GM18519 (cell line): ENCODE results near the gene MUC6.

Experiments used
- ATAC-seq: cut with Tn5 transposase; IDR thresholded peaks from one replicate; pipeline ENCODE4 v1.9.1; 2021; ENCODE audit warnings: mild to moderate bottlenecking, moderate library complexity; ENCODE audit not compliant: unreplicated experiment, low FRiP score

MUC6 gene

GRCh38 chr11:1073851-1074243 is 37.3 kb upstream of the MUC6 start:
- no peak for ATAC-seq

GRCh38 chr11:1073261-1073724 is 36.8 kb upstream of the MUC6 start:
- no peak for ATAC-seq

GRCh38 chr11:1072821-1073231 is 36.3 kb upstream of the MUC6 start:
- ATAC-seq = no peak

GRCh38 chr11:1072116-1072820 is 35.8 kb upstream of the MUC6 start:
- ATAC-seq = no peak

- ATAC-seq = no peak
Measured at GRCh38 chr11:1071571-1072115, 35.1 kb upstream of the MUC6 start.

GRCh38 chr11:1070594-1071462 is 34.3 kb upstream of the MUC6 start:
- no peak for ATAC-seq

DNA sequence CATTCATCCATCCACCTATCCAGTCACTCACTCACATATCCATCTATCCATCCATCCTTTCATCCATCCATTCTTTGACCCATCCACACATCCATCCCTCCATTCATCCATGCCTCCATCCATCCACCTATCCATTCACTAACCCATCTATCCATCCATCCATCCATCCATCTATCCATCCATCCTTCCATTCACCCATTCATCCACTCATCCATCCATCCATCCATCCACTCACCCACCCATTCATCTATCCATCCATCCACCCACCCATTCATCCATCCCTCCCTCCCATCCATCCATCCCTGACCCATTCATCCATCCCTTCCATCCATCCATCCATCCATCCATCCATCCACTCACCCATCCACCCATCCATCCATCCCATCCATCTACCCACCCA is 33.2 kb upstream of the MUC6 start:
- ATAC-seq = no peak

DNA sequence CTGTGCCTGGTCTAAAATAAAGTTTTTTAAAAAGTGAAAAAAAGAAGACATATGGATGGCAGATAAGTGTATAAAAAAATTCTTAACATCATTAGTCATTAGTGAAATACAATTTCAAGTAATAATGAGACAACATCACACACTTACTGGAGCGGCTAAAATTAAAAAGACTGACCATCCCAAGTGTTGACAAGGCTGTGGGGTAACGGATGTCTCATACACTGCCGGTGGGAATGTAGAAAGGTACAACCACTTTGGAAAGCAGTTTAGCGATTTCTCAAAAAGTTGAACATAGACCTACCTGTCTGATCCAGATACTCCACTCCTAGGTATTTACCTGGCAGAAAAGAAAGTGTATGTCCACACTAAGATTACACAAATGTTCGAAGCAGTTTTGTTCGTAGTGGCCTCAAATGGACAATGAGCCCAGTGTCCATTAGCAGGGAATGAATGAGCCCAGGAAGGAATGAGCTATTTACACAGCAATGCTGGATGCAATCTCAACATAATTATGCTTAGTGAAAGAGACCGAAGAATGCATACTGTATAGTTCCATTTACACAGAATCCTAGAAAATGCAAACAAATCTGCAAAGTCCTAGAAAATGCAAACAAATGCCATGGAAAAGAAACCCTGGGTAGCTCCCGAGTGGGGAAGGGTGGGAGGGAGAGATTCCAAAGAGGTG is 31.4 kb upstream of the MUC6 start:
- no peak for ATAC-seq

DNA sequence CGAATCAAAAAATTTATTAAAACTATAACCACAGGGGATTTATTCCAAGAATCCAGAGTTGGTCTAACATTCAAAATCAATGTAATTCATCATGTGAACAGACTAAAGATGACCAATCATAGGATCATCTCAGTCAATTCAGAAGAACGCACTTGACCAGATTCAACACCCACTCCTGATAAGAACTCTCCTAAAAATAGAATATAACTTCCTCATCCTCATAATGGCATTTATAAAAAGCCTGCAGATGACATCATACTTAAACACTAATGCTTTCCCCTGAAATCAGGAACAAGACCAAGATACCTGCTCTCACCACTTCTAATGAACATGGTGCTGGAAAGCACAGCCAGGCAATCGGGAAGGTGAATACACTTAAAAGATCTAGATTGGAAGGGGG is 27.6 kb upstream of the MUC6 start:
- no peak for ATAC-seq

DNA sequence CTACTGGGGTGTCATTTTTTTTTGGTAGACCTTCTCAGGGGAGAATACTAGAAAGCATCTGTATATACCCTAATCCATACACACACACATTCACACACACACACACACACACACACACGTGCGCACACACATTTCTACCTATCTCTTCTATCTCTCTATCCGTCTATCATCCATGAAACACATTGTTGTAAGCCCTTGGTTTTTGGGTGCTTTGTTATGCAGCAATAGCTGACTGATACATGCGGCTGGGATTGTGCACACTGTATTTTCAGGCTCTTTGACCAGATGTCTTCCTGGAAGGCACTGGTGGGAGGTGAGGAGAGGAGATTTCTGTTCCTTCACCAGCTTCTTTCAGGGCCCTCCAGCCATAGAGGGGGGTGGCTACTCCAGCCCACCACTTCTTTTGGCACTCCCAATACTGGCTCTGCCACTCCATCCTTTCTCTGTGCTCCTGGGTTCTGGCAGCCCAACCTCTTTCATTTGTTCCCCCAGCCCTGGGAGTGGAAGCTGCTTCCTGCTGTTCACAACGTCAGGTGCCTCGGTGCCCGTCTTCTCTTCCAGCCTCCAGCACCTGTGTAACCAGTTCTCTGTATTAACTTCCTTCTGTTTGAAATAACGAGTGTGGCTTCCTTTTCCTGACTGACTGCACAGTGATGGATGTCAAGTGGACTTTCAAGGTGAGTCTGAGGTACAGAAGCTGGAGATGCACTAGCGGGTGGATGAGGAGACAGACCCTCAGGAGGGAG is 25.7 kb upstream of the MUC6 start:
- no peak for ATAC-seq

DNA sequence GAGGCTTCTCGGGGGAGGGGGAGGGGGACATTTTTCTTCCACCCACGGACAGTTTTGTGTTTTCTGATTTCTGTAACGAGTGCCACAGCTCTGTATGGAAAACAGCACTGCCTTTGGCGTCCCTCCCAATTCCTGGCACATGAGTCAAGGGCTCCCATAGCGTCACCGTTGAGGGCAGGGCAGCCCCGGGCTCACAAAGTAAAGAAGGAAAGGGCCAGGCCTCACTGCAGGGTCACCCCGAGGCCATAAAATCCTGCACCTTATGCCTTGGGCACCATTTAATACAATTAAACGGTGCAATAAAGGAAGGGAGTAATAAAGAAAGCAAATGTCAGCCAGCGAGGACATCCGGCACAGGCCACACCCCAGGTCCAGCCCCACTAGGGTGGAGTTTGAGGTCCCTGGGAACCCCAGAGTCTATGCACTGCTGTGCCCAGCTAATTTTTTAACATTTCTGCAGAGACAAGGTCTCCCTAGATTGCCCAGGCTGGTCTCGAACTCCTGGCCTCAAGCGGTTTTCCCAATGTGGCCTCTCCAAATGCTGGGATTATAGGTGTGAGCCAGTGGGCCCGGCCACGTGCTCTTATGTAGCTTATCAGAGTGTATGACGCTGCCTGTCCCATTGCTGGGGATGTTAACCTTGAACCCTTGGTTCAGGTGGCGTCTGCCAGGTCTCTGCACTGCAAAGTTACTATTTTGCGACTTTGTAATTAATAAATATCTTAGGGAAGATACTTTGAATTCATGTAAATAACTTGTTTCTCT is 24.5 kb upstream of the MUC6 start:
- no peak for ATAC-seq

- no peak for ATAC-seq
Measured at GRCh38 chr11:1060410-1060809, 23.9 kb upstream of the MUC6 start.

DNA sequence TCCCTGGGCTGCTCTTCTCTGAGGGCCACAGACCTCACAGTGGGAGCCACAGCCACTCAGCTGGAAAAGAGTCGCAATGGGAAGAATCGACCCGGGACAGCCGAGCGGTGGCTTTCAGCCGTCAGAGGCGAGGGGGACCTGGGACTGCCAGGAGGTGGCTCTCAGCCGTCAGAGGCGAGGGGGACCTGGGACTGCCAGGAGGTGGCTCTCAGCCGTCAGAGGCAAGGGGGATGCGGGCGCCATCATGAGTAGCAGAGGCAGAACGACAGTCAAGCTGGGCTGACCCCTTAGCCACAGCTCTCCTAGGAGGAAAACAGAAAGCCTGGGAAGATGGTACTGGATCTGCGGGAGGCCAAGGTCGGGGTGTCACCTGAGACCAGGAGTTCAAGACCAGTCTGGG is 23.2 kb upstream of the MUC6 start:
- no peak for ATAC-seq

GRCh38 chr11:1057806-1058205 is 21.3 kb upstream of the MUC6 start:
- ATAC-seq = no peak

DNA sequence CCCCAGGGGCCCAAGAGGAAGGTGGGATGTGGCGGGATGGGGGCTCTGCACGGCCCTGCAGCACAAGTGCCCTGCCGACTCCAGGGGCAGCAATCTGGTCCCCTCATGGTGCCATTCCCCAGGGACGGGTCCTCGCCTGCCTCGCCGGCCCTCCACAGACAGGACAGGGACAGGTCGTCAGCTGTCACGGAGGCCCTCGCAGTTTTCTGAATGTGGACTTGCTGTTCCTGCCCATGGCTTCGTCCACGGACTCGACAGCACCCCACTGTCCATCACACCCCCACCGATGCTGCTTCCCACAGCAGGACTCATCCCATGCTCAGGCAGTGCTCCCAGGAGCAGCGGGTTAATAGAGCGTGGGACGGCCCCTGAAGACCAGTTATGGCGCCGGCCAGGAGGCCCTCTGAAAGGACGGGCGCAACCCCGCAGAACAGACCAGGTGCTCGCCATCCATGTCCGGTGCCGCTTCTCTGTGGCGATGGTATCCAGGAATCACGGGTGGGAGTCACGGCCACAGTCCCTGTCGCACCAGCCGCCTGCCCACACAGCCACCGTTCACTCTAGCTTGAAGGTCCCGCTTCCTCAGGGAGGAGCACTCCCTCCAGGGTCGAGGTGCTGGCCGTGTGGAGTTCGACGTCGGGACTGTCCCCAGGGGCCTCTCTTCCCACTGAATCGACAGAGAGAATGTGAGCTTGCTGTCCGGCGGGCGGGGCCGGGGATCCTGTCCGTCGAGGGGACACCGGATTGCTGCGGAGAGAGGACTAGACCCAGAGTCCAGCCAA is 19.7 kb upstream of the MUC6 start:
- no peak for ATAC-seq

GRCh38 chr11:1055109-1055703 is 18.7 kb upstream of the MUC6 start:
- no peak for ATAC-seq

GRCh38 chr11:1054143-1055108 is 17.9 kb upstream of the MUC6 start:
- no peak for ATAC-seq
